Measurements from ENCODE around the gene KIF6.
A peak's percentile ranks its signal among the peaks of the same experiment; 100 is the strongest.

The KIF6 gene

DNA sequence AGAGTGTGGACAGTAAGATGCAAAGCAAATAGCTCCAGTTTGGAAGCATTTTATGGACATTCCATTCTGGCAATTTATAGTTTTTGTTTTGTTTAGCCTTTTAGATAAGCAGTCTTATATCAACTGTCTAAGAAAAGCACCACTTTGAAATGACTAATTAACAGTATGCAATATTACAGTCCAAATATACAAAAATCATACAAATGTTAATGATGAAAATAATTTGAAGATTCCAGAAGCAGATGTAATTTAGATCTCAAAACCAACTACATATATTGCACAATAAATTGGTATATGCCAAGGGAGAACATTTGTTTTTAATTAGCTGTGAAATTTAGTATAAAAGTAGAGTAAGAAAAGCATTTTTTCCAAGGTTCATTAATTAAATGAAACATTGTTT, 158.8 kb downstream of the KIF6 start:
- no peak for DNase-seq (ENCODE audit: low read depth, low spot score)
- no peak overlapping the region for H3K4me3 ChIP-seq (ENCODE audit: low read depth, low read length)
- TF ChIP-seq, protein P1, sequence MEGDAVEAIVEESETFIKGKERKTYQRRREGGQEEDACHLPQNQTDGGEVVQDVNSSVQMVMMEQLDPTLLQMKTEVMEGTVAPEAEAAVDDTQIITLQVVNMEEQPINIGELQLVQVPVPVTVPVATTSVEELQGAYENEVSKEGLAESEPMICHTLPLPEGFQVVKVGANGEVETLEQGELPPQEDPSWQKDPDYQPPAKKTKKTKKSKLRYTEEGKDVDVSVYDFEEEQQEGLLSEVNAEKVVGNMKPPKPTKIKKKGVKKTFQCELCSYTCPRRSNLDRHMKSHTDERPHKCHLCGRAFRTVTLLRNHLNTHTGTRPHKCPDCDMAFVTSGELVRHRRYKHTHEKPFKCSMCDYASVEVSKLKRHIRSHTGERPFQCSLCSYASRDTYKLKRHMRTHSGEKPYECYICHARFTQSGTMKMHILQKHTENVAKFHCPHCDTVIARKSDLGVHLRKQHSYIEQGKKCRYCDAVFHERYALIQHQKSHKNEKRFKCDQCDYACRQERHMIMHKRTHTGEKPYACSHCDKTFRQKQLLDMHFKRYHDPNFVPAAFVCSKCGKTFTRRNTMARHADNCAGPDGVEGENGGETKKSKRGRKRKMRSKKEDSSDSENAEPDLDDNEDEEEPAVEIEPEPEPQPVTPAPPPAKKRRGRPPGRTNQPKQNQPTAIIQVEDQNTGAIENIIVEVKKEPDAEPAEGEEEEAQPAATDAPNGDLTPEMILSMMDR (IDR thresholded peaks at IDR 0.05; ENCODE audit: low read depth, low read length), result no peak
- in situ Hi-C loops (cut with HindIII; ENCODE audit: low sequenced_read_pairs), result no loop called here

- TF ChIP-seq, protein P1 (IDR thresholded peaks at IDR 0.05; ENCODE audit: low read depth, low read length), result no peak
- DNase-seq (ENCODE audit: low read depth, low spot score), result no peak
- in situ Hi-C loops (cut with HindIII; ENCODE audit: low sequenced_read_pairs), result no loop called here
- no peak overlapping the region for H3K4me3 ChIP-seq (ENCODE audit: low read depth, low read length)
Measured at GRCh38 chr6:39565956-39566355, 159.3 kb downstream of the KIF6 start.

DNA sequence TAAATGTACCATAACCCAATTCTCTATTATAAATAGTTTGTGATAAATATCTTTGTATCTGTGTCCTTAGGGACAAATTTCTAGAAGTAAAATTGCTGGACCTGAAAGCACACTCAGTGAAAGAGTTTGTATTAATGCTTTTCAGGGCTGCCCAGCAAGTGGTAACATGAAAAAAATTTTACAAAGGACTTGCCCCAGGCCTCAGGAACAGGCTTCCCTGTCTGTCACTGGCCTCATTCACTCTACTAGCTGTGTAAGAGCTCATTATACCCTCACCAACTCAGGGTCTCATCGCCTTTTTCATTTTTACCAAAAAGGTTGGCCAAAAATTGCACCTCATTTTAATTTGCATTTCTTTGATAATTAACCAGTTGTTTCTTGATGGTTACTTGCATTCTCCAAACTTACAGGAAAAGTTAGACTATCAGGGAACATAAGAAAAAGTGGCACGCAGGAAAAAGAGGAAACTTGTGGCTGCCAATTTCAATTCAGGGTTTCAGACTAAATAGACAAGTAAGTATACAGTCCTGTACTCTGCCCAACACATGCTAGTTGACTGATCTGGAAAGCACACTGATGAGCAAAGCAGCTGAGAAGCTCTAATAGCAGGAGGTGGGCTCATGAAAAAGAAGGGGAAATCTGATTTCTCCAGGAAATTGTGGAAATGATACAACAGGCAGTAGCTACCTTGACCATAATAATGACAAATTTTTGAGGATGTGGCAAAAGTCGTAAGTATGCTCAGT, 161.5 kb downstream of the KIF6 start:
- in situ Hi-C loops (cut with HindIII; ENCODE audit: low sequenced_read_pairs), result no loop called here
- TF ChIP-seq, protein P1 (IDR thresholded peaks at IDR 0.05; ENCODE audit: low read depth, low read length), result no peak
- no peak for DNase-seq (ENCODE audit: low read depth, low spot score)
- H3K4me3 ChIP-seq (ENCODE audit: low read depth, low read length), result no peak overlapping the region

- in situ Hi-C loops (cut with HindIII; ENCODE audit: low sequenced_read_pairs), result no loop called here
- no peak overlapping the region for H3K4me3 ChIP-seq (ENCODE audit: low read depth, low read length)
- TF ChIP-seq, protein P1 (IDR thresholded peaks at IDR 0.05; ENCODE audit: low read depth, low read length), result no peak
- peak; percentile 15 for DNase-seq (ENCODE audit: low read depth, low spot score)
Measured at GRCh38 chr6:39561536-39562266, 163.5 kb downstream of the KIF6 start.

DNA sequence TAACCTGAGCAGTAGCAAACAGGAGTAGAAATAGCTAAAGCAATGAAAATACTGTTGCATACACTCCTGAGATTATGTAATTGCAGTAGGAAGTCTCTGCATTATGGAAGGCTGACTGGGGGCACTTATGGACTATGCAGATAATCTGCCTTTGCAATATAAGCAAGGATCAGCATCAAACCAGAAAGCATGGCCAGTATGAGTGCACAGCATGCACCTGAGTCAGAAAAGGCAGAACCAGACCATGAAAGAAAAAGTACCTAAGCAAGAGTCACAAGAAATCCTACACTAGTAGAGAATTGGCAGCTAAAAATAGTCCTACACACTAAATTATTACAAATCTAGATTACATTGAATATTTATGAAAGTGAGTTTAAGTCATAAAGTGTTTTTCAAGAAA, 164.3 kb downstream of the KIF6 start:
- in situ Hi-C loops (cut with HindIII; ENCODE audit: low sequenced_read_pairs), result no loop called here
- TF ChIP-seq, protein P1 (IDR thresholded peaks at IDR 0.05; ENCODE audit: low read depth, low read length), result no peak
- DNase-seq (ENCODE audit: low read depth, low spot score), result no peak
- H3K4me3 ChIP-seq (ENCODE audit: low read depth, low read length), result no peak overlapping the region

DNA sequence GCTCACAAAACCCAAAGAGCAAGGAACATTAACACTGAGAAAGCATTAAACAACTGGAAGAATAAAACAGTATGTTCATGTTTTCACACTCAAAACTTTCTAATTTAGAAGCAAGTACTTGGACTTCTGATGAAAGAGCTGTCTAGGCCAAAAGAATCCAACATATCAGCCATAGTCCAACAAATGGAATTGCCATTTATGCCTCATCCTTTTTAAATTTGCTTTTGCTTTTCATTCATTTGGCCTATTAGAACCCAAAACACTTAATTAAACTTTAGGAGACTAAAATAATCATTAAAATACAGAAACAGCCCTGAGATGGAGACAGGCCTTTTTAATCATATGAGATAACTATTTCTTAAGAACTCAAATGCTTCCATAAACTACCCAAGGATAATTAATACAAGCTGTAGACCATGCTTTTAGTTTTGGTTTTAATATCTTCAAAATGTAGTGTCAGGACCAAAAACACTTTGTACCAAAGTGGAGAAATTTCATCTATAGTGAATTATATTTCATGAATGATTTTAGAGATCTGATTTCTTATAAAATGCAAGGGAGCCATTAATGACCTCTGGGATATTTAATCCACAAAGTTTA, 166.5 kb downstream of the KIF6 start:
- TF ChIP-seq, protein P1 (IDR thresholded peaks at IDR 0.05; ENCODE audit: low read depth, low read length), result no peak
- no peak overlapping the region for H3K4me3 ChIP-seq (ENCODE audit: low read depth, low read length)
- DNase-seq (ENCODE audit: low read depth, low spot score), result no peak
- in situ Hi-C loops (cut with HindIII; ENCODE audit: low sequenced_read_pairs), result no loop called here

Measured in astrocyte of the spinal cord (primary cell).